HepG2 (cell line): ENCODE results near the gene PSMD3. TPM values are rescaled to one million over a fixed set of nuclear protein-coding genes. Genes with fewer than 3 reads are reported as not detected.
A peak's percentile ranks its signal among the peaks of the same experiment; 100 is the strongest.

Experiments used
- AKNA ChIP-seq: sonication (generic); formaldehyde crosslinking; IDR thresholded peaks from 2 replicates; pipeline ENCODE4 v1.4.0; 2020; ENCODE audit warnings: missing genetic modification reagents, borderline replicate concordance
- FOXK2 ChIP-seq: fragments of 450-650 bp; IDR thresholded peaks from 2 replicates; pipeline ENCODE4 v1.6.1; 2016
- HOXA9 ChIP-seq: sonication (generic); formaldehyde crosslinking; IDR thresholded peaks from 2 replicates; pipeline ENCODE4 v1.8.1; 2022; ENCODE audit warnings: missing genetic modification reagents, mild to moderate bottlenecking, moderate library complexity, borderline replicate concordance
- JUNB ChIP-seq: sonication (generic); formaldehyde crosslinking; IDR thresholded peaks from 2 replicates; pipeline ENCODE4 v1.8.0; 2022; ENCODE audit warnings: missing genetic modification reagents, mild to moderate bottlenecking, borderline replicate concordance
- KDM6A ChIP-seq: IDR thresholded peaks from 2 replicates; pipeline ENCODE4 v1.6.1; 2016; ENCODE audit warnings: low read depth
- MTERF4 ChIP-seq: sonication (generic); formaldehyde crosslinking; IDR thresholded peaks from 2 replicates; pipeline ENCODE4 v1.8.0; 2023; ENCODE audit warnings: mild to moderate bottlenecking, missing genetic modification reagents
- MXD3 ChIP-seq: IDR thresholded peaks from 2 replicates; pipeline ENCODE4 v1.6.1; 2016; ENCODE audit warnings: mild to moderate bottlenecking, missing biosample characterization, missing genetic modification reagents
- MYPOP ChIP-seq: sonication (generic); formaldehyde crosslinking; IDR thresholded peaks from 2 replicates; pipeline ENCODE4 v1.8.1; 2023; ENCODE audit warnings: mild to moderate bottlenecking, moderate library complexity, missing genetic modification reagents
- RBM39 ChIP-seq: fragments of 200-400 bp; formaldehyde crosslinking; IDR thresholded peaks from one replicate; pipeline ENCODE4 v1.6.1; 2018; ENCODE audit warnings: antibody characterized with exemption, mild to moderate bottlenecking, low read depth, low read length; ENCODE audit not compliant: poor library complexity, severe bottlenecking
- RFXANK ChIP-seq: IDR thresholded peaks from 2 replicates; pipeline ENCODE4 v1.6.1; 2016
- SKI ChIP-seq: fragments of 450-650 bp; IDR thresholded peaks from one replicate; pipeline ENCODE4 v1.6.1; 2018; ENCODE audit warnings: mild to moderate bottlenecking; ENCODE audit not compliant: partially characterized antibody
- SNRNP70 ChIP-seq: fragments of 200-400 bp; formaldehyde crosslinking; IDR thresholded peaks from 2 replicates; pipeline ENCODE4 v1.6.1; 2017; ENCODE audit warnings: mild to moderate bottlenecking, low read depth, low read length, moderate library complexity
- ZNF34 ChIP-seq: sonication (generic); formaldehyde crosslinking; IDR thresholded peaks from 2 replicates; pipeline ENCODE4 v1.4.0; 2020; ENCODE audit warnings: mild to moderate bottlenecking, missing genetic modification reagents, borderline replicate concordance
- ZNF362 ChIP-seq: sonication (generic); formaldehyde crosslinking; IDR thresholded peaks from 2 replicates; pipeline ENCODE4 v1.4.0; 2020; ENCODE audit warnings: missing genetic modification reagents, mild to moderate bottlenecking, borderline replicate concordance
- ZNF546 ChIP-seq: sonication (generic); formaldehyde crosslinking; conservative IDR thresholded peaks from 2 replicates; pipeline ENCODE4 v1.8.1; 2023; ENCODE audit warnings: mild to moderate bottlenecking, missing genetic modification reagents
- ZNF704 ChIP-seq: sonication (generic); formaldehyde crosslinking; IDR thresholded peaks from 2 replicates; pipeline ENCODE4 v1.8.1; 2023; ENCODE audit warnings: mild to moderate bottlenecking, inconsistent platforms, moderate library complexity, missing genetic modification reagents, borderline replicate concordance
- ZNF766 ChIP-seq: sonication (generic); formaldehyde crosslinking; IDR thresholded peaks from 2 replicates; pipeline ENCODE4 v1.5.0; 2020; ENCODE audit warnings: missing genetic modification reagents, borderline replicate concordance
- ZNF773 ChIP-seq: sonication (generic); formaldehyde crosslinking; IDR thresholded peaks from 2 replicates; pipeline ENCODE4 v1.4.0; 2020; ENCODE audit warnings: missing genetic modification reagents, borderline replicate concordance
- ZNF775 ChIP-seq: sonication (generic); formaldehyde crosslinking; IDR thresholded peaks from 2 replicates; pipeline ENCODE4 v1.4.0; 2020; ENCODE audit warnings: missing genetic modification reagents, mild to moderate bottlenecking, moderate library complexity, borderline replicate concordance
- ZNF816 ChIP-seq: sonication (generic); formaldehyde crosslinking; IDR thresholded peaks from 2 replicates; pipeline ENCODE4 v1.8.0; 2022; ENCODE audit warnings: missing genetic modification reagents, mild to moderate bottlenecking, borderline replicate concordance
- polyA plus RNA-seq, 8 experiments: library from polyadenylated mRNA; depleted of rRNA in 3 of 8; stranded (reverse) in 7 of 8; unstranded in 1 of 8; fragments of >200 nt; fragmentation: Illumina TruSeq in 4 of 8; extraction: Trizol in 4 of 8; gene quantifications; 2 replicates each; pipeline versions ENCODE4 v1.2.1 to v1.2.3, GENCODE V29; 2011 to 2016; ENCODE audit warnings: low read depth in 4 of 8, missing spikeins in 1 of 8, mixed read lengths in 1 of 8; ENCODE audit not compliant: insufficient read depth in 1 of 8
- total RNA-seq, 5 experiments: library from RNA; depleted of rRNA; stranded (reverse); fragments of >200 nt; fragmentation: Illumina TruSeq; extraction: Trizol; gene quantifications; 2 replicates each; pipeline ENCODE4 v1.2.3, GENCODE V29; 2016; ENCODE audit warnings: low read depth in 1 of 5

Gene PSMD3
- total and polyA plus RNA-seq, 2 of the 13 experiments (the other 11 are each of a cell fraction or from before 2014, with no cell fraction given), result 97.4 to 146 TPM

GRCh38 chr17:40038882-40039513 lies 58.4 kb downstream of the PSMD3 start (continued):
- TF ChIP-seq AKNA (CRISPR knock-in tag) (no peak), FOXK2 (no peak), SNRNP70 (no peak), ZNF34 (CRISPR knock-in tag) (no peak), ZNF816 (CRISPR knock-in tag) (no peak), HOXA9 (CRISPR knock-in tag) (no peak), ZNF766 (CRISPR knock-in tag) (no peak), SKI (peak; percentile 1), JUNB (CRISPR knock-in tag) (no peak), RBM39 (no peak), MXD3 (CRISPR knock-in tag) (no peak), ZNF773 (CRISPR knock-in tag) (no peak), ZNF362 (no peak), MTERF4 (CRISPR knock-in tag) (no peak), KDM6A (no peak), ZNF704 (CRISPR knock-in tag) (no peak), ZNF775 (no peak), ZNF546 (CRISPR knock-in tag) (no peak), RFXANK (no peak), MYPOP (no peak)
